Stromal cell of bone marrow (primary cell): ENCODE results near the gene ARGLU1.

ENCODE experiments used
- DNase-seq: peaks from one replicate; pipeline ENCODE4 v3.0.0-alpha.2; 2012; ENCODE audit warnings: low read depth

Gene ARGLU1

GRCh38 chr13:106524108-106524507 lies 43.8 kb downstream of the ARGLU1 start:
- no peak for DNase-seq

DNA sequence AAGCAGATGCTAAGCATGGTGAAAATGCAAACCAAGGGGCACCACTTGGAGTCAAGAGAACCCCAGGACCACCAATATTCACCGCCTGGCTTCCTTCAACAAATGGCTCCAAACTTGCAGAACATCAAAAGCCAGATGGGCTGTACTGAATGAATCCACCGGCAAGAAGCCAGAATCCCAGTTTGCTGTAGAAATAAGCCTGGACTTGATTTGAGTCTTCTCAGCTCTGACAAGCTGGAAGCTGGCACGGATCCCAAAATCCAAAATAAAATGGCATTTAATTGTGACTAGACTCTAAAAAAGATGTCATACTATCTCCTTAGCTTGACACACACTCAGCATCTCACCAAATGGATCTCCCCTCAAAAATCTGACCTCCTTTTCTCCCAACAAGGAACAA lies 44.4 kb downstream of the ARGLU1 start:
- DNase-seq, result no peak

DNA sequence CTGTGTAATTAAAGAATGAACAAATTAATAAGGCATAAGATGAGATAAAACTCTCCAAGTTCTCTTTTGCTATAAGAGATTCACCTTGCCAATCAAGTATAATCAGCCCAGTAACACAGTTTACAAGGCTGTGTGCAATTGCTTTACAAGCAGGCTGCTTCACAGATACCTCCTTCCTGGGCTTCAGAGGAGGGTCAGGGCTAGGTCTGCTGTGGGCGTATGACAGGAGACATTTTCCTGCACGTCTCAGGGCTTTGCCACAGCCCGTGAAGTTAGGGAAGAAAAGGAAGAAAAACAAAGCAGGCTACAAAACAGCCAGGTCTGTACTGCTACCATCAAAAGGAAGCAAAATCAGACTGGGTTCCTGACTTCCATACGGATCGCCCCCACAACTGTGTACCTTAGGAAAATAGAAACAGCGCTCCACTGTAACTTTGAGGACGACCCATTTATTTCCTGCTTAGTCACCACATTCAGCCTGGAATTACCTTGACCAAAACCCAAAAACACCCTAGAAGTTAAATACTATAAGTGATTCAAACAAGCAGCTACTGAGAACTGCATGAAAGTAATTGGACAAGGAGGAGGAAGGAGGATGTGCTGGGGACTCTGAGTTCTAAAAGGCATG lies 44.9 kb downstream of the ARGLU1 start:
- no peak for DNase-seq

- no peak for DNase-seq
Observed at GRCh38 chr13:106522112-106522705, 45.7 kb downstream of the ARGLU1 start.

DNA sequence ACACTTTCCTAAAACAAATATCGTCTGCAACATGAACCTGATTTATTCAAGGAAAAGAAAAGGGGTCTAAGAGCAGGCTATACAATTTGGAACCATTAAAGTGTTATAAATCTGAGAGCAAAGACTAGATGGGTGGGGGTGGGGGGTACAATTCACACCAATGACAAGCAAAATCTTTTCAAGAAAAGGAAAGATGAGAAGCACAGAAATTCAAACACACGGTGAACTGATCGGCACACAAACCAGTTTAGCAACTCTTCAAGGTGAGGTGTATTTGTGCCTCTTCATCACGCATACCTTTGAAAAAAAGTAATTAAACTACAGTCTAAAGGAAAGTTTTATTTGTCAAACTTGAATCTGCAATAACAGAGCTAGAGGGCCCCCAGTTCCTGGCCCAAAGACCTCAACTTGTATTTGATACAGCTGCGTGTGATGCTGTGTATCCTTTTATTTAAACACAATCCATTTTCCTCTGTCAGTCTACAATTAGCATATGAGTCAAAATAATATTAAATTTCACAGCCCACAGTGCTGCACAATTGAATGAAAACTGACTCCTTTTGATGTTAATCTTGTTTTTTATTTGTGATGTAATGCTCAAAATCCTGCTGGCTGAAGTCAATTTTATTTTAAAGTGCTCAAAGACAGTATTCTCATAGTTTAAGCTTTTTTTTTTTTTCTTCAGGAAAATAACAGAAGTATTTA lies 46.7 kb downstream of the ARGLU1 start:
- no peak for DNase-seq

GRCh38 chr13:106520251-106521054 lies 47.5 kb downstream of the ARGLU1 start:
- DNase-seq, result no peak

DNA sequence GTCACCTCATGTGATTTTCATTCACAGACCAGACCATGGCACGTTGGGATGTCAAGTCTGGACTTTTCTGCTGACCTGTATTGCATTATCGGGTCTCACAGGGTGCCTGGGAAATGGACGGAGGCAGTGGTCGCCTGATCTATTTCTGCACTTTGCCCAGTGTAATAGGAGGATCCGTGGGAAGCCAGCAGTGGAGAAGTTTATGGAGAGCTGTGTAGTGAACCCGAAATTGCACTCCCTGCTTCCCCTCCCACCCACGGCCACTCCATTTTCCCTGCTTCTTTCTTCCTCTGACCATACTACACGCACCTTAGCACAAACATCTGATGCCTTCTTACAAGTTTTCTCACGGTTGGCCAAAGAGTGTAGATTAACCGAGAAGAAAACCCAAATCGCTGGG lies 49.4 kb downstream of the ARGLU1 start:
- no peak for DNase-seq

- no peak for DNase-seq
Observed at GRCh38 chr13:106517109-106517847, 50.7 kb downstream of the ARGLU1 start.

- no peak for DNase-seq
Observed at GRCh38 chr13:106515635-106516254, 52.2 kb downstream of the ARGLU1 start.

DNA sequence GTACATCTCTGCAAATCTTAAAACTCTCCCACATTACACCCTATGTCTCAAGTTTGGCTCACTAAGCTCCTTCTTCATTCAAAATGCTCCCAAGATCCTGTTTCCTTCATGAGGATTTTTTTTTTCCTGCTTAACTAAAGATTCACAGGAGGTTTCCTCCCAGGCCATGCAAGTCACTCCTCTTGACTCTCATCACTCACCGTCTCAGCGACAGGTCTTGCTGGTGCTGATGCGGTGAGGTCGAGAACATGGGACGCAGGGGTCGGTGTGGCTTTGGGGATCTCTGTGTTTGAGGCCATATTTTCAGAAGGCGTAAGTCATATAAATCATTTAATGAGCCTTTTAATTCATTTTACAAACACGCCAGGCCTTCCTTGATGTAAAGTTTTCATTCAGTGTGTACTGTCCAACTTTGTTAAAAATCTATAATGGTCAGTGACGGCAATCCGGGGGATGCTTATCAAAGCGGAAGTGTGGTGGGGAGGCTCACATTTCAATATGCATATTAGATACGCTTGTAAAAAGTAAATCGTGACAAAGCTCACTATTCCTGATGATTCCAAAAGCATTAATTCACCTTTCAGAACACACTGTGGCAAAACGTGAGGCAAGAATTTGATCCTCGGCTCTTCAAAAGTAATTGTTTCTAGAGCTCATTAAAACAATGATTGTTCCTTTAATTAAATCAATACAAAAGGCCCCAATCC lies 52.9 kb downstream of the ARGLU1 start:
- DNase-seq, result no peak

- DNase-seq, result no peak
Observed at GRCh38 chr13:106513025-106513983, 54.6 kb downstream of the ARGLU1 start.

- DNase-seq, result peak; percentile 41
Observed at GRCh38 chr13:106507560-106508274, 60.2 kb downstream of the ARGLU1 start.

- no peak for DNase-seq
Observed at GRCh38 chr13:106506286-106506685, 61.7 kb downstream of the ARGLU1 start.

- DNase-seq, result no peak
Observed at GRCh38 chr13:106505732-106506131, 62.2 kb downstream of the ARGLU1 start.

- DNase-seq, result no peak
Observed at GRCh38 chr13:106505295-106505694, 62.6 kb downstream of the ARGLU1 start.

GRCh38 chr13:106503730-106504453 lies 64.0 kb downstream of the ARGLU1 start:
- DNase-seq, result no peak

DNA sequence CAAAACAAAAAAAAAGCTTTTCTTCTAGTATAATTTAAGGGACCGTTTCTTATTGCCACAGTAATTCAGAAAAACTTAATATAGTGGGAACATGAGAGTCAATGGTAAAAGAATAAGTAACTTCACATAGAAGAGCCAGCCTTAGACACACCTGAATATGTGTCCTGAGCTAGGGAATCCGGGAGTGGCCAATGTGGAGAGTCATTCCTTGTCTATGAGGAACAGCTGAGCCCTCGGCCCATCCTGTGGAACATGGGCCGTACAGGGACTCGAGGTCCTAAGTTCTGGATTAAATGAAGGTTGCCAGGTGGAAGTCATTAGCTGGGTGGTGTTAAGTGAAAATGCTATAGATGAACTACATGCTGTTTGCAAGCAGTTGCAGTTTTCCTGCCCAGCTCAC lies 64.7 kb downstream of the ARGLU1 start:
- no peak for DNase-seq

GRCh38 chr13:106500445-106500844 lies 67.5 kb downstream of the ARGLU1 start:
- DNase-seq, result no peak
